Measurements from ENCODE around the gene DZANK1. TPM values are rescaled to one million over a fixed set of nuclear protein-coding genes. Genes with fewer than 3 reads are reported as not detected.
"Not testable (repeated sequence)": the region's sequence is repeated elsewhere in the genome, so short reads cannot be mapped to it uniquely, and the experiment has no call there.

The DZANK1 gene
- total RNA-seq, 2 experiments from 2014 or later: 1.4 to 2.0 TPM

- intact Hi-C loops (cut with DNase I, micrococcal nuclease): no loop called here
- peaks cover 3% of the 10 kb centered on the region for H3K27me3 Mint-ChIP-seq
- CTCF ChIA-PET: no interaction called here
Observed at GRCh38 chr20:18377896-18378481, 88.8 kb downstream of the DZANK1 start.

DNA sequence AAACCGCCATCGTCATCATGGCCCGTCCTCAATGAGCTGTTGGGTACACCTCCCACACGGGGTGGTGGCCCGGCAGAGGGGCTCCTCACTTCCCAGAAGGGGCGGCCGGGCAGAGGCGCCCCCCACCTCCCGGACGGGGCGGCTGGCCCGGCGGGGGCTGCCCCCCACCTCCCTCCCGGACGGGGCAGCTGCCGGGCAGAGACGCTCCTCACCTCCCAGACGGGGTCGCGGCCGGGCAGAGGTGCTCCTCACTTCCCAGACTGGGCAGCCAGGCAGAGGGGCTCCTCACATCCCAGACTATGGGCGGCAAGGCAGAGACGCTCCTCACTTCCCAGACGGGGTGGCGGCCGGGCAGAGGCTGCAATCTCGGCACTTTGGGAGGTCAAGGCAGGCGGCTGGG lies 91.3 kb downstream of the DZANK1 start:
- H3K4me1 Mint-ChIP-seq; CTCF ChIA-PET; H3K4me3 Mint-ChIP-seq; POLR2A ChIA-PET; H3K36me3 Mint-ChIP-seq (ENCODE audit: low read depth); intact Hi-C loops (cut with DNase I, micrococcal nuclease); DNase-seq; H3K27ac Mint-ChIP-seq; ATAC-seq; H3K9me3 Mint-ChIP-seq (ENCODE audit: low read depth); H3K27me3 Mint-ChIP-seq: not testable (repeated sequence)

More at GRCh38 chr20:18377896-18378481, 88.8 kb downstream of the DZANK1 start:
- no peak overlapping the region for H3K4me3 Mint-ChIP-seq
- H3K36me3 Mint-ChIP-seq (ENCODE audit: low read depth): no peaks in the 10 kb centered on the region
- H3K27ac Mint-ChIP-seq: no peak overlapping the region
- H3K9me3 Mint-ChIP-seq (ENCODE audit: low read depth): no peaks in the 10 kb centered on the region
- POLR2A ChIA-PET: no interaction called here
- ATAC-seq: no peak
- no peak for DNase-seq
- no peaks in the 10 kb centered on the region for H3K4me1 Mint-ChIP-seq

DNA sequence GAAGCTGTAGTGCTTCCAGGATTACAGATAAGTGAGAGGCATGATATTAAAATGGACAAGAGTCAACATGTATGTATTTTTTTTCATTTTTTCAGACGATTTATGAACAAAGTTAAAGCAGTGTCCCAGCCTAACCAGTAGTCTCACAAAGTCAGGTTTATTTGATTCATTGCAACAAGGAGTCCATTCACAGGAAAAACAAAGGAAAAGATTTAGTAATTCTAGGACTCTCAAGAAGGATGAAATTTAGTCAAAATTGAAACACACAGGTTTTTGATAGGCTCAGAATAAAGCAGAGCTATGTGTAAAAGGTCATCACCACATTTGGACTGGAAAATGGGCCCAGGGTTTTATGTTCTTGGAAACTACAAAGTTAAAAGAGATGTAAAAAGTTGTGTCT lies 94.5 kb downstream of the DZANK1 start:
- Mint-ChIP-seq H3K4me3 (no peak overlapping the region), H3K27me3 (peaks cover 3% of the 10 kb centered on the region), H3K4me1 (no peaks in the 10 kb centered on the region), H3K36me3 (ENCODE audit: low read depth) (no peaks in the 10 kb centered on the region), H3K27ac (no peak overlapping the region), H3K9me3 (ENCODE audit: low read depth) (no peaks in the 10 kb centered on the region)
- intact Hi-C loops (cut with DNase I, micrococcal nuclease): no loop called here
- ATAC-seq: no peak
- POLR2A ChIA-PET: no interaction called here
- no peak for DNase-seq
- CTCF ChIA-PET: no interaction called here

DNA sequence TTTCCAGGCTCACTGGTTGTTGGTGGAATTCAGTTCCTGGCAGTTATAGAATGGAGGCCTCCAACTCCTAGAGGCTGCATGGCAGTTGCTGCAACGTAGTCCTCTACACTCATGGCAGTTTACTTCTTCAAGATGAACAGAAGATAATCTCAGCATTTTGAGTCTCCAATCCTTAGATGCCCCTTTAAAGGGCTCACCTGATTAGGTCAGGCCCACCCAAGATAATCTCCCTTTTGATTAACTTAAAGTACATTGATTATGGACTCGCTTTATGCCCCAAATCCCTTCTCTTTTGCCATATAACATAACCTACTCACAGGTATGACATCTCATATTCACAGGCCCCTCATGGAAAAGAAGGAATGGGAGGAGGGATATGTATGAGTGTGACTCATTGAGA lies 102.1 kb downstream of the DZANK1 start:
- POLR2A ChIA-PET: no interaction called here
- CTCF ChIA-PET: interaction anchor here (0.8 kb wide), 1 partner anchor 17 kb away, joined by 3 read pairs; no protein-coding TSS in a partner anchor
- no peaks in the 10 kb centered on the region for H3K4me1 Mint-ChIP-seq
- no peak overlapping the region for H3K4me3 Mint-ChIP-seq
- no peak overlapping the region for H3K27ac Mint-ChIP-seq
- intact Hi-C loops (cut with DNase I, micrococcal nuclease): no loop called here
- no peak for ATAC-seq
- no peaks in the 10 kb centered on the region for H3K36me3 Mint-ChIP-seq (ENCODE audit: low read depth)
- DNase-seq: no peak
- no peaks in the 10 kb centered on the region for H3K9me3 Mint-ChIP-seq (ENCODE audit: low read depth)
- H3K27me3 Mint-ChIP-seq: peaks cover 3% of the 10 kb centered on the region

DNA sequence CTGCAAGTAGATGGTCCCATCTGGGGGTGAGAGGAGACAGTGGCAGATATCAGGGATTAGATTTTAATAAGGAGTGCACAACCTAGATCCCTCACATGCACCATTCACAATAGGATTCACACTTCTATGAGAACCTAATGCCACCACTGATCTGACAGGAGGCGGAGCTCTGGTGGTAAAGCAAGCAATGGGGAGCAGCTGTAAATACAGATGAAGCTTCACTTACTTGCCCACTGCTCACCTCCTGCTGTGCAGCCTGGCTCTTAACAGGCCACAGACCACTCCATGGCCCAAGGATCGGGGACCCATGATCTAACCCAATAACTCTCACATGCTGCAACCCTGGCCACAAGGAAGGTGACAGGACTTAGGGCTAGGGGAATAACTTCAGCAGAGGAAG lies 103.1 kb downstream of the DZANK1 start:
- POLR2A ChIA-PET: no interaction called here
- no peaks in the 10 kb centered on the region for H3K36me3 Mint-ChIP-seq (ENCODE audit: low read depth)
- H3K27me3 Mint-ChIP-seq: peaks cover 3% of the 10 kb centered on the region
- no peak overlapping the region for H3K4me3 Mint-ChIP-seq
- no peaks in the 10 kb centered on the region for H3K4me1 Mint-ChIP-seq
- no peaks in the 10 kb centered on the region for H3K9me3 Mint-ChIP-seq (ENCODE audit: low read depth)
- ATAC-seq (no peak), DNase-seq (no peak)
- intact Hi-C loops (cut with DNase I, micrococcal nuclease): no loop called here
- CTCF ChIA-PET: no interaction called here
- no peak overlapping the region for H3K27ac Mint-ChIP-seq

- intact Hi-C loops (cut with DNase I, micrococcal nuclease): no loop called here
- Mint-ChIP-seq H3K9me3 (ENCODE audit: low read depth) (no peaks in the 10 kb centered on the region), H3K4me3 (no peak overlapping the region), H3K27ac (no peak overlapping the region), H3K4me1 (no peaks in the 10 kb centered on the region), H3K36me3 (ENCODE audit: low read depth) (no peaks in the 10 kb centered on the region), H3K27me3 (peaks cover 3% of the 10 kb centered on the region)
- DNase-seq (no peak), ATAC-seq (no peak)
- ChIA-PET CTCF (no interaction called here), POLR2A (no interaction called here)
Observed at GRCh38 chr20:18362916-18363315, 103.9 kb downstream of the DZANK1 start.

DNA sequence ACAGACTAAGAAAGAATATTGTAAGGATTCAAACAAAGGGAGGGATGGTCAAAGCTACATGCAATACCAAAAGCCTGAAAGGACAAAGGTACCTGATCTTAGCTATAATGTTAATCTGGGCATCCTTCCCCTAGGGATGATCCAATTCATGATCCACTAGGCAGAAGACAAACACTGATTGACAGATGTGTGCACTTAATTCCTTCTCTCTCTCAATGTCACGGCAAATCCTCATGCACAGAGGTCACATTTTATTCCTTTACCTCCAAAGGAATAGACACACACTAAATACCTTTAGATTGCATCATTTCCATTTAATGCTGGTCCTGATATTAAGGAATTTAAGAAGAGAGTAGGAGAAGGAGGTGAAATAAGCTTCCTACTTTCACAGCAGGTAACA lies 105.2 kb downstream of the DZANK1 start:
- CTCF ChIA-PET: no interaction called here
- H3K9me3 Mint-ChIP-seq (ENCODE audit: low read depth): no peaks in the 10 kb centered on the region
- DNase-seq: no peak
- intact Hi-C loops (cut with DNase I, micrococcal nuclease): no loop called here
- no peaks in the 10 kb centered on the region for H3K4me1 Mint-ChIP-seq
- H3K36me3 Mint-ChIP-seq (ENCODE audit: low read depth): no peaks in the 10 kb centered on the region
- peaks cover 3% of the 10 kb centered on the region for H3K27me3 Mint-ChIP-seq
- POLR2A ChIA-PET: no interaction called here
- ATAC-seq: no peak
- H3K4me3 Mint-ChIP-seq: no peak overlapping the region
- H3K27ac Mint-ChIP-seq: no peak overlapping the region

DNA sequence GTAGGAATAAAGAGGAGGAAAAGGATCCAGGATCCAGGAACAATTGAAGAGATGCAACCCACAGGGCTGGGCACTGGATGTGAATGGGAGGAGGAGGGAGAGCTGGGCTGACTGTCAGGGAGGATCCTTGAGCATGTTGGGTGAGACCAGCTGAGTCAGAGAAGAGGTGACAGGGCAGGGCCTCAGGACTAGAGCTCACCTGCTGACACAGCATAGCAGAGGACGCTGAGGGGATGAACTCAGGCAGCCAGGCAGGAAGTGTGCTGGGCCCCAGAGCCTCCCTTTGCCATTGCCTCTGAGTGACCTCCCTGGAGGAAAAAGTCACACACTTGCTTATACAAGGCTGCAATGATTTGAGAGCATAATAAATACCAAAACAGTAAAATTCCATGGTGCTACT lies 106.2 kb downstream of the DZANK1 start:
- no peak for DNase-seq
- ATAC-seq: no peak
- ChIA-PET POLR2A (no interaction called here), CTCF (no interaction called here)
- Mint-ChIP-seq H3K27me3 (peaks cover 3% of the 10 kb centered on the region), H3K9me3 (ENCODE audit: low read depth) (no peaks in the 10 kb centered on the region), H3K36me3 (ENCODE audit: low read depth) (no peaks in the 10 kb centered on the region), H3K27ac (no peak overlapping the region), H3K4me3 (no peak overlapping the region), H3K4me1 (no peaks in the 10 kb centered on the region)
- intact Hi-C loops (cut with DNase I, micrococcal nuclease): no loop called here

DNA sequence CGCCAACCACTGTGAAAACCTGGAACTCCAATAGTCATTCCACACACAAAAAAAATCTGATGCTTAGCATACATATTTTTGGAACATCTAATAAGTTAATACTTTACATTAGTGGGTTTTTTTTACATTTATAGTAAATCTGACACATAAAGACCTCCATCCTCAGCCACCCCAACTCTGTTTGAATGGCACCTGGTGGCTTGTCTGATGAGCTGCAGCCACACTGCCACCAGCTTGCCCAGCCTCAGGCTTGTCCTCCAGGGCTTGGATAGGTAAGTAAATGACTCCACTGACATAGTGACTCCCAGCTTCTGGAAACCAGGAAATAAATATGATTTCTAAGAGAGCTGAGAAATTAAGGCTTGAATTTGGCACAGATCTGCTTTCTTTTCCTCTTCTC lies 107.0 kb downstream of the DZANK1 start:
- ChIA-PET POLR2A (no interaction called here), CTCF (no interaction called here)
- Mint-ChIP-seq H3K4me3 (no peak overlapping the region), H3K9me3 (ENCODE audit: low read depth) (no peaks in the 10 kb centered on the region), H3K27me3 (peaks cover 5% of the 10 kb centered on the region), H3K27ac (no peak overlapping the region), H3K36me3 (ENCODE audit: low read depth) (no peaks in the 10 kb centered on the region), H3K4me1 (no peaks in the 10 kb centered on the region)
- intact Hi-C loops (cut with DNase I, micrococcal nuclease): no loop called here
- no peak for DNase-seq
- ATAC-seq: no peak

DNA sequence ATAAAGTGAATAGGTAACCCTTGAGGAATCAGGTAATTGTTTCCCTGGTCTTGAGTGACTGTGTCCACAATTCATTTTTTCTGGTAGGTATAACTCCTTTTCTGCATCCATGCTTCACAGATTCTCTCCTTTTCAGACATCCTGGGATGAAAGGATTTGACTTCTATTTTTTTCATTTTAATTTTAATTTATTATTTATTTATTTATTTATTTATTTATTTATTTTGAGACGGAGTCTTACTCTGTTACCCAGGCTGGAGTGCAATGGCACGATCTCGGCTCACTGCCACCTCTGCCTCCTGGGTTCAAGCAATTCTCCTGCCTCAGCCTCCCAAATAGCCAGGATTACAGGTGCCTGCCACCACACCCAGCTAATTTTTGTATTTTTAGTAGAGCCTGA lies 117.1 kb downstream of the DZANK1 start:
- H3K4me1 Mint-ChIP-seq; H3K36me3 Mint-ChIP-seq (ENCODE audit: low read depth); H3K27ac Mint-ChIP-seq; intact Hi-C loops (cut with DNase I, micrococcal nuclease); ATAC-seq; H3K4me3 Mint-ChIP-seq; H3K9me3 Mint-ChIP-seq (ENCODE audit: low read depth); CTCF ChIA-PET; DNase-seq: not testable (repeated sequence)
- peaks cover 22% of the 10 kb centered on the region for H3K27me3 Mint-ChIP-seq
- POLR2A ChIA-PET: interaction anchor here (0.8 kb wide), 1 partner anchor 817 kb away, joined by 4 read pairs; no protein-coding TSS in a partner anchor

Small RNAs within 50 kb of the gene (microRNA-seq; reads per million reads assigned to microRNA genes)
- not detected for gene MIR3192 (ENCODE audit: borderline replicate concordance)

Other genes starting within 250 kb of the DZANK1 start
- gene ZNF133, start 178.5 kb downstream of the DZANK1 start, total RNA-seq: 10 to 100 TPM in 1 of 2 experiments, 1 to 10 TPM in 1; 8.8 to 10.1 TPM
- gene POLR3F, start 360 bp upstream of the DZANK1 start, total RNA-seq: 10 to 100 TPM in 1 of 2 experiments, 1 to 10 TPM in 1; 9.8 to 11.8 TPM
- 10 to 100 TPM; 19.9 to 20.6 TPM for gene RBBP9, start 30.2 kb upstream of the DZANK1 start, total RNA-seq
- gene SEC23B, start 40.9 kb upstream of the DZANK1 start, total RNA-seq: 100 to 1,000 TPM in 1 of 2 experiments, 10 to 100 TPM in 1; 95.3 to 119 TPM
- gene SMIM26, start 100.4 kb upstream of the DZANK1 start, total RNA-seq: 10 to 100 TPM; 64.4 to 66.2 TPM
- 10 to 100 TPM; 40.7 to 54.6 TPM for gene DTD1, start 121.0 kb upstream of the DZANK1 start, total RNA-seq

Measured in activated CD4-positive, alpha-beta T cell treated with anti-CD3 and anti-CD28 coated beads for 36 hours (primary cell).